Measurements from ENCODE around the gene TCF7L1.

- no peak for TF ChIP-seq EZH2 (IDR thresholded peaks at IDR 0.05; ENCODE audit: insufficient read depth, poor library complexity, severe bottlenecking)
- no peak for TF ChIP-seq EZH2phosphoT487 (IDR thresholded peaks at IDR 0.05; ENCODE audit: insufficient read depth, low read depth)
Observed at GRCh38 chr2:85175369-85176299, 42.4 kb downstream of the TCF7L1 start.

Data from GM23248 (cell line).